Measurements from ENCODE around the gene ADM5.

The ADM5 gene

DNA sequence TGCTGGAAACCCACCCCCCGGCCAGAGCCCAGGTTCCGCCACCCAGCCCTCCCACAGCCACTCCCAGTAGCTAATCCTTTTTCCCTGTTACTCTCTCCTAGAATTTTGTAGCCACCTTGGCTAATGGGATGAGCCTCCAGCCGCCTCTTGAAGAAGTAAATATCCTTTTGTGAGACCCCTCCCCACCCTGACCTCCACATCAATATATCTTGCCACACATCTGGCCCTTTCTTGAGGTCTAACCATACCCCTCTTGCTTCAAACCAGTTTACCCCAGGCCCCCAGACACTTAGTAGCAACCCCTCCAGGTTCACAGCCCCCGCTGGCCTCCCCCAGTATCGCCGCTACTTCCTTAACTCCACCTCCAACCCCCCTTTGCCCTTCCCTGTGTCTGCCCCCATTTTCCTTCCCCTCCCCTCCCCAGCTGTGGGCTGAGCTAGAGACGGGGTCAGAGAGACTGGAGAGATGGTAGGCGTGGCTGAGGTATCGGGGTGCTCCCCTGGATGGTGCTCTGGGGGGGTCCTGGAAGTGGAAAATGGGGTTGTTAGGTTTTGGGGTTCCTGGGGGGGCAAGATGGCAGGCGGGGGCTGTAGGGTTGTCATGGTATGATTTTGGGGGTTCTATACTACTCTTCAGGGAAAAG lies 9.5 kb upstream of the ADM5 start:
- no peak for DNase-seq (ENCODE audit: low read depth in 4 of 4, low spot score in 1 of 4)

DNA sequence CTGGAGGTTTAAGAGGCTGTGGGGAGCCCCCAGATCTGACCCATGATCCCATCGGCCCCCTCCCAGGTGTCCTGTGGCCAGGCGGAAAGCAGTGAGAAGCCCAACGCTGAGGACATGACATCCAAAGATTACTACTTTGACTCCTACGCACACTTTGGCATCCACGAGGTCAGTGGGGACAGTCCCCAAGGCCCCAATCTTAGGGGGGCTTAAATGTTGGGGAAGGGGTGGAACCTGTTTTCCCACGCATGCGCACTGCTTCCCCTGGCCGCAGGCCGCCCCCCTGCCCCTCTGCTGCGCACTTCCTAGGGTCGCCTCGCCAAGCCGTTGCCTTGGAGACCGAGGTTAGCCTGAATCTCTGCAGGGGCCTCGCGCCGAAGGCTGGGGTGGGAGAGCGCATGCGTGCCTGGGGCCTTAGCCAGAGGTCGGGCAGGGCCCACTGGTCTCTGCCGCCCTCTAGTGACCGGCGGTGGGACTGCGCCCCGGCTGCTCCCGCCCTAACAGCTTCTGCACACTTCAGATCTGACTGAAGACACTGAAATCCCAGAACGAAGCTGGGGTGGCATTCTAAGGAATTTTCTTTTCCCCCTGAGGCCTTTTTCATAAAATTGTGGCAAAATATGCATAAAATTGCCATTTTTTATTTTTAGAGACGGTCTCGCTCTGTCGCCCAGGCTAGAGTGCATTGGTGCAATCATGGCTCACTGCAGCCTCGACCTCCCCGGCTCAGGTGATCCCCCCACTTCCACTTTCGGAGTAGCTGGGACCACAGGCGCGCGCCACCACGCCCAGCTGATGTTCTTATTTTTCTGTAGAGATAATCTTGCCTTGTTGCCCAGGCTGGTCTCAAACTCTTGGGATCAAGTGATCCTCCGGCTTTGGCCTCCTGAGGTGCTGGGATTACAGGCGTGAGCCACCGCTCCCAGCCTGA lies 8.7 kb upstream of the ADM5 start:
- DNase-seq (ENCODE audit: low read depth in 4 of 4, low spot score in 1 of 4), result peak; percentile 91 to 99 (median 94)

DNA sequence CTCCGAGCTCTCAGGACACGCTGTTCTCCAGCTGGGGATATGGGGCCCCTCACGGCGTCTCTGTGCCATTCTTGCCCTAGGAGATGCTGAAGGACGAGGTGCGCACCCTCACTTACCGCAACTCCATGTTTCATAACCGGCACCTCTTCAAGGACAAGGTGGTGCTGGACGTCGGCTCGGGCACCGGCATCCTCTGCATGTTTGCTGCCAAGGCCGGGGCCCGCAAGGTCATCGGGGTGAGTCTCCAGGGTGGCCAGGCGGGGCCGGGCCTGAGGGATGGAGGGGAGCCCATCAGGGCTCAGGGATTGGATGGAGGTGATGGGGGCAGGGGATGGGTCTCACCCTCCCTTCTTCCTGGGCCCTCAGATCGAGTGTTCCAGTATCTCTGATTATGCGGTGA lies 7.6 kb upstream of the ADM5 start:
- DNase-seq (ENCODE audit: low read depth in 4 of 4, low spot score in 1 of 4), result no peak

DNA sequence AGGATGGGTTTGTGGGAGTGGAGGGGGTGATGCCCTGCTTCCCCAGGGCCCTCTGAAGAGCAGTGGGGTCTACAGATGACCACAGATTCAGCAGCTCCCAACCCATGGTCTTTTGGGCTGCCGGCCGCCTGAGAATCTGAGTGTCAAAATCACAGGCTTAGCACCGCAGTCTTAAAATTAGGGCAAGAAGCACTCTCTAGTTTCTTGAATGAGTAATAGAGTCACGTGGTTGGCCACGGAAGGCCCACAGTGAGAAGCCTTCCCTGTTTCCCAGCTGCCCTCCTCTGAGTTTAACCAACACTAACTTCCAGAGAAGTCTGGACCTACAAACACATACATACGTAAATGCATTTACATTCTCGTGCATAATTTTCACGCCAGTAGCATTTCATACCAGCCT lies 7.1 kb upstream of the ADM5 start:
- DNase-seq (ENCODE audit: low read depth in 4 of 4, low spot score in 1 of 4), result no peak

DNA sequence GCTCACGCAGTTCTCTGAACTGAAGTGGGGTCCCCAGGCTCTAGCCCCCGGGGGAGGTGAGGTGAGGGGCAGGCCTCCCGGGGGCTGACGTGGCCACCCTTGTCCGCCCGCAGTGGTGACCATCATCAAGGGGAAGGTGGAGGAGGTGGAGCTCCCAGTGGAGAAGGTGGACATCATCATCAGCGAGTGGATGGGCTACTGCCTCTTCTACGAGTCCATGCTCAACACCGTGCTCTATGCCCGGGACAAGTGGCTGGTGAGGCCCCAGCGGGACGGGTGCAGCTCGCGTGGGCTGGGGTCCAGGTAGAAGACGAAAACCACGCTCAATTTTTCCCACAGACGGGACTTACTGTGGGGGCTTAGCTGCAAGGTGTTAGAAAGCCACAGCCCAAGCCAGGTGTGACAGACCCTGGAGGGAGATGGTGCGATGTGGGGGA lies 5.6 kb upstream of the ADM5 start:
- DNase-seq (ENCODE audit: low read depth in 4 of 4, low spot score in 1 of 4), result no peak

DNA sequence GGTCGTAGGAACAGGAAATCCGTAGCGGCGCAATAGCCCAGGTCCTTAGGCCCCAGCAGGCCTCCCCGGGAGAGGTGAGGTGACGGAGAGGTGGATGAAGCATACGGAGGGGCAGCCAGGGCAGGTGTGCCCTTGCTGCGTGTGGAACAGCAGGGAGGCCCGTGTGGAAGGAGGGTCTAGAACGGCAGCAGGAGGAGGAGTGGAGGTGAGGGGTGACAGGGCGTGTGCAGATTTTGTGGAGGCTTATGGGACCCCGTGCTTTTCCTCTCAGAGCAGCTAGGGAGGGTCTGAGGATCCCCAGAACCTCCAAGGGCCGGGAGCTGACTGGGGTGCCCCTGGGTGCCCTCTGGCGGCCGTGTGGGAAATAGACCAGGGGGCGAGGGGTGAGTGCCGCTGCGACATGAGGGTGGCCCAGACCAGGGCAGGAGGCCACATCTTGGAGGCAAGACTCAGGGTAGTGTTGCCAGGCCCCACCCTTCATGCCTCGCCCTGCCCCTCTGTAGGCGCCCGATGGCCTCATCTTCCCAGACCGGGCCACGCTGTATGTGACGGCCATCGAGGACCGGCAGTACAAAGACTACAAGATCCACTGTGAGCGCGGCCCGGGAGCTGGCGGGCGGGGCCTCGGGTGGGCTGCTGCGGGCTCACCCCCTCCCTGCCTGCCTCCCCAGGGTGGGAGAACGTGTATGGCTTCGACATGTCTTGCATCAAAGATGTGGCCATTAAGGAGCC lies 5.0 kb upstream of the ADM5 start:
- DNase-seq (ENCODE audit: low read depth in 4 of 4, low spot score in 1 of 4), result no peak

DNA sequence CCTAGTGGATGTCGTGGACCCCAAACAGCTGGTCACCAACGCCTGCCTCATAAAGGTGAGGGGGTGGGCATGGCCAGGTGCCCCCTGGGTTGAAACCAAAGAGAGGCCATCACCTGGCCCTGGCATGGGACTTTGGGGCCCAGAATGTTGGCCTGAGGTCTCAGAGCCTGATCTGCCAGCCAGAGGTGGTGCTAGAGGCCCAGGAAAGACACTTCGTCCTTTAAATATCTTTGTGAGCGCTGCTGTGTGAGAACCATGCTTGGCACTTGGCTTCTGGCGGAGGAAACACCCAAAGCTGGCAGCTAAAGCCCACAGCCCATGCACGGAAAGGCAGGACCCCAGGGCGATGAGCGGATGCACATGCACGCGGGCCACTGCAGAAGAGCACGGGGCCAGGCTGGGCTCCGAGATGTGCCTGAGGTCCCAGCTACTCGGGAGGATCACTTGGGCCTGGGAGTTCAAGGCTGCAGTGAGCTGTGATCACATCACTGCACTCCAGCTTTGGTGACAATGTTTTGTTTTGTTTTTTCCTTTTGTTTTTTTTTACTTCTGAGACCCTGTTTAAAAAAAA lies 4.3 kb upstream of the ADM5 start:
- no peak for DNase-seq (ENCODE audit: low read depth in 4 of 4, low spot score in 1 of 4)

DNA sequence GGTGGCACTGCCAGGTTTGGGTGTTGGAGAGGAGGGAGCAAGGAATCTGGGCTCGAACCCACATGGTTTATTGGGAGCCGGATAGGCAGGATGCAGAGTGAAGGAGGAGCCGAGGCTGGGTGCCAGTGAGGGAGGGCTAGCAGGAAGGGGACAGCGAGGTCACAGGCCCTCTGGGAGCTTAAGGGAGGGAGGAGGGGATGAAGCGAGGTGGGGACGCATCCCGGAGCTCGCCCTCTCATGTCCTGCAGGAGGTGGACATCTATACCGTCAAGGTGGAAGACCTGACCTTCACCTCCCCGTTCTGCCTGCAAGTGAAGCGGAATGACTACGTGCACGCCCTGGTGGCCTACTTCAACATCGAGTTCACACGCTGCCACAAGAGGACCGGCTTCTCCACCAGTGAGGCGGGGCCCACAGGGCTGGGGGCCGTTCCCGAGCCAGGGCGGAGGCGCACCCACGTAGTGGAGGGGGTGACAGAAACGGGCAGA lies 3.5 kb upstream of the ADM5 start:
- DNase-seq (ENCODE audit: low read depth in 4 of 4, low spot score in 1 of 4), result no peak

DNA sequence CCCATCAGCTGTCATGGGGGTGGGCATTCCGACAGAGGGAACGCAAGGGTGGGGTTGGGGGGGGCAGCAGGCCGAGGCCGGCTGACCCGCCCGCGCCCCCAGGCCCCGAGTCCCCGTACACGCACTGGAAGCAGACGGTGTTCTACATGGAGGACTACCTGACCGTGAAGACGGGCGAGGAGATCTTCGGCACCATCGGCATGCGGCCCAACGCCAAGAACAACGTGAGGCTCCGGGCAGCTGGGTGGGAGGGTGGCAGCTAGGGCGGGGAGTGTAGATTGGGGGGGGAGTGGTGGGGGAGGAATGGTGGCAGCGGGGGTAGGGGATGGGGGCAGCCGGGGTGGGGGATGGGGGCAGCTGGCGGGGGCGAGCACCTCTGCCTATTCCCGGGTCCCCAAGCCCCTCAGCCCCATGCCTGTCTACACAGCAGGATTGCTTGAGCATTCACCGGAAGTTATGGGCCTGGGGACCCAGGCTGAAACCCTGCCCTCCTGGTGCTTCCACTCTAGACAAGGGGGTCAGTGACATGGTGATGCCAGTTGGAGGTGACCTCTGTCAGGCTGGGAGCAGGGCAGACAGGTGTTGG lies 2.8 kb upstream of the ADM5 start:
- DNase-seq (ENCODE audit: low read depth in 4 of 4, low spot score in 1 of 4), result no peak

DNA sequence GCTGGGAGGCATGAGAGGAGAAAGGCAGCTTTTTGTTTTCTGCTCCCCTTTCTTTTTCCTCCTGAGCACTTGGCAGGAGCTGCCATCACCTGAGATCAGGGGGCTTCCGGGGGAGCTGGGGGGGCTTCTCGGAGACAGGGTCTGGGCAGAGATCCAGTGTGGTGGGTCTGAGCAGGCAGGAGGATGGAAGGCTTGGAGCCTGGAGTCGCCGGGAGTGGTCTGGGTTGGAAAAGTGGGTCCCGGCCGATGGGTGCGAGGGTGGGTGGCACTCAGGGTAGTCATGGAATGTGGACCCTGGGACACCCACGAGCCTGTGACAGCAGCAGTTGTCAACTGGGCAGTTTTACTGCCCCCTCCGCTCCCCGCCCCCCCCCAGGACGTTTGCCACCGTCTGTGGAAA lies 2.2 kb upstream of the ADM5 start:
- no peak for DNase-seq (ENCODE audit: low read depth in 4 of 4, low spot score in 1 of 4)

DNA sequence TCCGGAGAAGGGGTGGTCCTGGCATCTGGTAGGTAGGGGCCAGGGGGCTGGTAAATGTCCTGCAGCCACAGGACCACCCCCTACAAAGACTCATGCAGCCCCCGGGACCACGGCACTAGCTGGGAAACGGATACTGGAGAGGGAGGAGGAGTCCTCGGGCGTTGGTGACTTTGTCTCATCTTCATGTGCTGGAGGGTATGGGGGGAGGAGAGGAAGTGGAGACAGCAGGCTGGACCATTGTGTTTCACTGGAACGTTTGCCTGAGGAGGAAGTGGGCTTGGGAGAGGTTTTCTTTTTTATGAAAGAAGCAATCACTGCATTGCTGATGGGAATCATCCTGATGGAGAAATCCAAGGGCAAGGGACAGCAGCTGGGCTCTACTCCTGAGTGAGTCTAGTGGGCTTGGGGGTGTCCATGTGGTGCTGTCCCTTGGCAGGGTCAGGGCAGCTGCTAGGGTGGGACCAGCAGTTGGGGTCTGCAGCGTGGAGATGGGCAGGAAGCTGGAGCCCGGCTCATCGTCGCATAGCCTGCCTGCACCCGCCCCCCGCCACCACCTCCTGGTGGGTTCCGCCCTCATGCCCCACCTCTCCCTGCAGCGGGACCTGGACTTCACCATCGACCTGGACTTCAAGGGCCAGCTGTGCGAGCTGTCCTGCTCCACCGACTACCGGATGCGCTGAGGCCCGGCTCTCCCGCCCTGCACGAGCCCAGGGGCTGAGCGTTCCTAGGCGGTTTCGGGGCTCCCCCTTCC lies 1.7 kb upstream of the ADM5 start:
- DNase-seq (ENCODE audit: low read depth in 4 of 4, low spot score in 1 of 4), result no peak

DNA sequence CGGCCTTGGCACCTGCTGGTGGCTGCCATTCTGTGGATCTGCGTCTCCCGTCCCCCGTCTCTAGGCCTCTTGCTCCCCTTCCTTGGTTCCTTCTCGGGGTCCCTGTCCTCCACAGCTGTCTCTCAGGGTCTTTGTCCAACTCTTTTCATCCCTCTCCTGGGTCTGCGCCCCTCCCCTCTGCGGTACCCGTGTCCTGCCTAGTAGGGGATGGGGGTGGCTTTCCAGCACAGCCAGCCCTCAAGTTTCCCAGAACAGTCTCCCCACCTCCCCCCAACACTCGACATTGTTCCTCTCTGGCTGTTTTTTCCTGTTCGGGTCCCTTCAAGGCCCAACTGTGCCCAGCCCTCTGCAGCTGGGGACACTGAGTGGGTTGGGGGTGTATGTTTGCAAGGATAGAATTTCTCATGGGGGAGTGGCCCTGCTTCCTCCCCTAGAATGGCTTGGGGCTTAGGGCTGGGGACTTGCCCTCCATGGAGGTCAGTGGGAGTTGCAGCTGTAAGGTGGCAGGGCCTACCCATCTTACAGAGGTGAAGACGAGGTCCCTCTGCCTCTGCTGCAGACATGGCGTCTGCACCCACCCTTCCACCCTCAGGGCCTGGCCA lies 762 bp upstream of the ADM5 start:
- DNase-seq (ENCODE audit: low read depth in 4 of 4, low spot score in 1 of 4), result no peak

DNA sequence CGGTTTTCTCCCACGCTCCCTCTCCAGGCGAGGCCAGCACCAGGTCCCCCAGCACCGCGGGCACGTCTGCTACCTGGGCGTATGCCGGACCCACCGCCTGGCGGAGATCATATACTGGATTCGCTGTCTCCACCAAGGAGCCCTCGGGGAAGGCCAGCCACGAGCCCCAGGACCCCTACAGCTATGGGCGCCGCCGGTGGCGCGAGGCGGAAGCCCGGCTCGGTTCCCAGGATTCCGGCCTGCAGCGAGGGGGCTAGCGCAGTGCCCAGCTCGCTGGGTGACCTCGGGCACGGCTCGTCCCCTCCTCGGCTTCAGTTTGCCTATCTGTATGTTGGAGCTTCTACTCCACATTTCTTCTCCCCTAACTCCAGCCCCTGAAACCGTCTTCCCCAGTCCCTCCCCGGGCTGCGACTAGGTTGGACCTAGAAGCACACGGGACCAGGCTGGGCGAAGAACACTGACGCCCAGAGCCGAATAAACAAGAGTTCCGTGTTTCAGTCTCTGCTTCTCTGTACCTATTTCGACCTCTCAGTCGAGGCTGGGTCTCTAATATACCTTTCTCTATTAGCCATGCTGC lies 773 bp downstream of the ADM5 start:
- no peak for DNase-seq (ENCODE audit: low read depth in 4 of 4, low spot score in 1 of 4)

DNA sequence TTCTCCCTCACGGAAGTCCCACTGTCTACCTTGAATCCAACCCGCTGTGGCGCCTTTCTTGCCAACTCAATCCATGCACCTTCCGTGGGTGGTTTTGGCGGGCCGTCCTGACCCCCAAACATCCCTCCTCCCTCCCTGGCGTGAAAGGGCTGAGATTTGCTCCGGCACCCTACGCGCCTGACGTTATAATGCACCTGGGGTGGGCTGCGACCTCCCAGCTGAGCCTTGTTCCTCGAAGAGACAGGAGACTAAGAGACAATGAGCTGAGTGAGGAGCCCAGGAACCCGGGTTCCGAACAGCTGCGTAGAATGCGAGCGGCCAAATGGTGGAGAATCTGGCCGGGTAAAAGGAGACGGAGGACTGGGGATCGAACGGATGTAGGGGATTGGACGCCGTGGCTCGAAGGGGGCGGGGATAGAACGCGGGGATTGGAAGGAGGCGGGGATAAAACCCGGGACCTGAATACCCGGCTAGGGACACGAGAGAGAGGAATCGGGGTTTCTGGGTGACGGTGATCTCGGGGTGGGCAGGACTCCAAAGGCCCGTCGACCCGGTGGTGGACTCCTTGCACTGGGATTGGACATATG lies 1.4 kb downstream of the ADM5 start, which contains the start of gene CPT1C:
TSS of gene CPT1C (plus strand) at position 461 of the 587 bp plus-strand sequence. CDS start 1,137 bp downstream, outside the sequence.
- DNase-seq (ENCODE audit: low read depth in 4 of 4, low spot score in 1 of 4), result peak in 3 of 4 experiments; percentile 34 to 55 (median 46)

DNA sequence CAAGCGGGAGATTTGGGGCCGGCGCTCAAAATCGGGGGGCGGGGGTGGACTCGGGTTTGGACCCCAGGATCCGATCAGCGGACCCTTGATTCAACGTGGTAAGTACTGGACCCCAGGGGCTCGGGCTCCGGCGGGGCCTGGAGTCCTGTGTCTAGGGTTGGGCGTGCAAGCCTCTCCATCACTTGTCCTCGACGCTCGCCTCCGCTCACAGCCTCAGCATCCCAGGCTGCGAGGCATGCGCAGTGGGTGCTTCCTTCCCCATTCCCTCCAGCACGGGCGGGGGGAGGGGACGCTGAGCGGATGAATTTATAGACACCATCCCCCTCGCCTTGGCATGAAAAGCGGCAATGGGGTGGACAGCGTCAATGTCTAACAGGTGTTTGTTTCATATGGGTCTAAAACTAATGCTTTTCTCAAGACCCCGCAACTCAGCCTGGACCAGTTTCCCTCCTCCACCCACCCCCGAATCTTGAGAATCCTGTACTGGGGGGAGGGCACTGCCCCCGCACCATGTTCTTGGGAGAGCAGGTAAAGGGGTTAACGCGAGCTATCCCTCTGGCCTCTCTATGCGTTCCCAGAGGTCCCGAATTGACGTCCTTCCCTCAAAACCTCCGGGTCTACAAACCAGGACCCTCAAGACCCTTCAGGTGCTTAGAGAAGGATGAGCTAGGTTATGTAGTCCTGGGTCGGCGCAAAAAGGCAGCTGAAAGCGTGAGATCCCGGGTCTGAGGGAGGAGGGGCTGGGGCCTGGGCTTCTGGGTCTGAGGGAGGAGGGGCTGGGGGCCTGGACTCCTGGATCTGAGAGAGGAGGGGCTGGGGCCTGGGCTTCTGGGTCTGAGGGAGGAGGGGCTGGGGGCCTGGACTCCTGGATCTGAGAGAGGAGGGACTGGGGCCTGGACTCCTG lies 2.1 kb downstream of the ADM5 start:
- DNase-seq (ENCODE audit: low read depth in 4 of 4, low spot score in 1 of 4), result peak in 1 of 4 experiments; percentile 40

DNA sequence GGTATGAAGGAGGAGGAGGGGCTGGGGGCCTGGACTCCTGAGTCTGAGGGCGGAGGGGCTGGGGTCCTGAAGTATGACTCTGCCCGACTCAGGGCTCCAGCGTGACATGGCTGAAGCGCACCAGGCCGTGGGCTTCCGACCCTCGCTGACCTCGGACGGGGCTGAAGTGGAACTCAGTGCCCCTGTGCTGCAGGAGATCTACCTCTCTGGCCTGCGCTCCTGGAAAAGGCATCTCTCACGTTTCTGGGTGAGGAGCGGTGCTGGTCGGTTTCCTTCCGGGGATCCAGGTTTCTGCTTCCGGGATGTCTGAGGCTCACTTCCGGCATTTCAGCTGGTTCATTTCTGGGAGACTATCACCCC lies 2.7 kb downstream of the ADM5 start:
- no peak for DNase-seq (ENCODE audit: low read depth in 4 of 4, low spot score in 1 of 4)

DNA sequence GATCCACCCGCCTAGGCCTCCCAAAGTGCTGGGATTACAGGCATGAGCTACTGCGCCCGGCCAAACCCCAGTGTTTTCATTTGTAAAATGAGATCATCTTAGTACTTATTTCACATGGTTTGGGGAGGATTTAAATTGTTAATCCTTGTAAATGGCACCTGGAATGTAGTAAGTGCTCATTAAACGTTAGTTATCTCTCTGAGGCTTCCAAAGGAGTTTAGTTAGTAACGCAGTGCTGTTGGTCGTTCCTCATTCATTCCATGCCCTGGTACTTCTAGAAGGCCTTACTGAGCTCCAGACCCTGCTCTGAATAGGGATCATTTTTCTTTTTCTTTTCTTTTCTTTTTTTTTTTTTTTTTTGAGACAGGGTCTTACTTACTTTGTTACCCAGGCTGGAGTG lies 6.7 kb downstream of the ADM5 start:
- no peak for DNase-seq (ENCODE audit: low read depth in 4 of 4, low spot score in 1 of 4)

DNA sequence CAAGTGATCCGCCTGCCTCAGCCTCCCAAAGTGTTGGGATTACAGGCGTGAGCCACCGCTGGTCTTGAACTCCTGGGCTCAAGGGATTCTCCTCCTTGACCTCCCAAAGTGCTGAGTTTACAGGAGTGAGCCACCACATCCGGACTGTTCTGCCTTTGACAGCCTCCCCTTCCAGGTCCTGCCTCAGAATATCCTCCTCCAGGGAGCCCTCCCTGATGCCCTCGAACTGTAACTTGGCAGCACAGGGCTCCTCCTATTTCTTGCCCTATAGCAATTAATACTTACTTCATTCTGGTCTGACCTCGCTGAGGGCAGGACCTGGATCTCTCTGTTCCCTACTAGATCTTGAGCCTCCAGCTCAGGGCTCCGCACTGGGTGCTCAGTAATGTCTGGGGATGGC lies 7.5 kb downstream of the ADM5 start:
- DNase-seq (ENCODE audit: low read depth in 4 of 4, low spot score in 1 of 4), result no peak
